ENCODE data around the gene ST6GAL1. TPM values are rescaled to one million over a fixed set of nuclear protein-coding genes. Genes with fewer than 3 reads are reported as not detected.
A peak's percentile ranks its signal among the peaks of the same experiment; 100 is the strongest.

Gene ST6GAL1
- total and polyA plus RNA-seq, 11 donors, result 19.4 to 120 (median 69.9) TPM

GRCh38 chr3:186976837-186977750, 46.8 kb downstream of the ST6GAL1 start:
- WGBS, 4 donors, result 11 to 24% (median 19%) methylated on average over 17 of the region's 17 CpGs
- H3K4me1 ChIP-seq, result peaks cover 15 to 78% (median 39%) of the 10 kb centered on the region in 12 donors

GRCh38 chr3:186978712-186979111, 48.4 kb downstream of the ST6GAL1 start:
- no peaks in the 10 kb centered on the region for H3K27me3 ChIP-seq
- intact Hi-C loops (cut with DNase I), result loop anchor here in 6 of 10 donors (5.0 kb wide), 2 partner anchors 36 to 46 kb away; partner anchors contain the start of gene ST6GAL1 (in 5 of the 6)
- peaks cover 15 to 74% (median 45%) of the 10 kb centered on the region in 12 donors for H3K4me1 ChIP-seq
- H3K36me3 ChIP-seq, result peaks cover 0 to 55% (median 18%) of the 10 kb centered on the region in 9 donors
- 94 to 98% (median 96%) methylated on average over 2 of the region's 2 CpGs for WGBS, 4 donors
- ATAC-seq (no peak), DNase-seq (no peak)
- no peak for TF ChIP-seq POLR2A (IDR thresholded peaks at IDR 0.05)
- TF ChIP-seq CTCF (IDR thresholded peaks at IDR 0.05), result no peak
- peak overlapping the region in 11 of 12 donors; percentile 84 to 93 (median 91) for H3K27ac ChIP-seq
- H3K9me3 ChIP-seq, result no peaks in the 10 kb centered on the region
- H3K4me3 ChIP-seq, result no peak overlapping the region

More at GRCh38 chr3:186976837-186977750, 46.8 kb downstream of the ST6GAL1 start:
- ATAC-seq, result peak; percentile 85 to 92 (median 88)
- intact Hi-C loops (cut with DNase I), result loop anchor here in 8 of 10 donors (2.0 to 5.0 kb wide), 4 partner anchors 35 to 46 kb away; partner anchors contain the start of gene ST6GAL1 (in 6 of the 8)
- H3K36me3 ChIP-seq, result peaks cover 0 to 57% (median 30%) of the 10 kb centered on the region in 9 donors
- peak; percentile 68 to 90 (median 80) for DNase-seq
- peak overlapping the region; percentile 80 to 93 (median 90) for H3K27ac ChIP-seq
- no peaks in the 10 kb centered on the region for H3K27me3 ChIP-seq
- TF ChIP-seq POLR2A (IDR thresholded peaks at IDR 0.05) (no peak), CTCF (IDR thresholded peaks at IDR 0.05) (peak in 7 of 12 donors; percentile 4 to 19 (median 13))
- no peaks in the 10 kb centered on the region for H3K9me3 ChIP-seq
- H3K4me3 ChIP-seq, result peak overlapping the region in 8 of 12 donors; percentile 1 to 28 (median 19)

GRCh38 chr3:186979852-186980251, 49.5 kb downstream of the ST6GAL1 start:
- Histone ChIP-seq H3K4me1 (peaks cover 15 to 71% (median 46%) of the 10 kb centered on the region in 12 donors), H3K36me3 (peaks cover 0 to 49% (median 15%) of the 10 kb centered on the region in 9 donors), H3K9me3 (no peaks in the 10 kb centered on the region), H3K27ac (peak overlapping the region in 4 of 12 donors; percentile 15 to 32 (median 20)), H3K4me3 (no peak overlapping the region), H3K27me3 (no peaks in the 10 kb centered on the region)
- DNase-seq (no peak), ATAC-seq (no peak)
- TF ChIP-seq CTCF (IDR thresholded peaks at IDR 0.05) (no peak), POLR2A (IDR thresholded peaks at IDR 0.05) (no peak)
- WGBS, 4 donors, result 46 to 83% (median 56%) methylated on average over 3 of the region's 3 CpGs
- intact Hi-C loops (cut with DNase I), result loop anchor here in 7 of 10 donors (5.0 to 10.0 kb wide), 3 partner anchors 38 to 185 kb away; partner anchors contain the start of gene ST6GAL1 (in 6 of the 7)

- ATAC-seq (no peak), DNase-seq (no peak)
- intact Hi-C loops (cut with DNase I), result loop anchor here in 2 of 10 donors (5.0 to 10.0 kb wide), 2 partner anchors 49 to 184 kb away; partner anchors contain the start of gene ST6GAL1 (in 1 of the 2)
- Histone ChIP-seq H3K36me3 (peaks cover 0 to 49% (median 15%) of the 10 kb centered on the region in 9 donors), H3K4me3 (no peak overlapping the region), H3K9me3 (no peaks in the 10 kb centered on the region), H3K27me3 (no peaks in the 10 kb centered on the region), H3K4me1 (peaks cover 10 to 71% (median 41%) of the 10 kb centered on the region in 12 donors), H3K27ac (peak overlapping the region in 1 of 12 donors; percentile 8)
- TF ChIP-seq POLR2A (IDR thresholded peaks at IDR 0.05) (no peak), CTCF (IDR thresholded peaks at IDR 0.05) (peak in 3 of 12 donors; percentile 7 to 27 (median 9))
- WGBS, 4 donors, result 69 to 77% (median 75%) methylated on average over 2 of the region's 2 CpGs
Measured at GRCh38 chr3:186980989-186981388, 50.7 kb downstream of the ST6GAL1 start.

Measured in heart left ventricle (tissue), 16 donors.